Measurements from ENCODE around the gene CHCHD2. TPM values are rescaled to one million over a fixed set of nuclear protein-coding genes. Genes with fewer than 3 reads are reported as not detected.

The CHCHD2 gene
- total RNA-seq, 1 experiment from 2014 or later = 218 TPM

DNA sequence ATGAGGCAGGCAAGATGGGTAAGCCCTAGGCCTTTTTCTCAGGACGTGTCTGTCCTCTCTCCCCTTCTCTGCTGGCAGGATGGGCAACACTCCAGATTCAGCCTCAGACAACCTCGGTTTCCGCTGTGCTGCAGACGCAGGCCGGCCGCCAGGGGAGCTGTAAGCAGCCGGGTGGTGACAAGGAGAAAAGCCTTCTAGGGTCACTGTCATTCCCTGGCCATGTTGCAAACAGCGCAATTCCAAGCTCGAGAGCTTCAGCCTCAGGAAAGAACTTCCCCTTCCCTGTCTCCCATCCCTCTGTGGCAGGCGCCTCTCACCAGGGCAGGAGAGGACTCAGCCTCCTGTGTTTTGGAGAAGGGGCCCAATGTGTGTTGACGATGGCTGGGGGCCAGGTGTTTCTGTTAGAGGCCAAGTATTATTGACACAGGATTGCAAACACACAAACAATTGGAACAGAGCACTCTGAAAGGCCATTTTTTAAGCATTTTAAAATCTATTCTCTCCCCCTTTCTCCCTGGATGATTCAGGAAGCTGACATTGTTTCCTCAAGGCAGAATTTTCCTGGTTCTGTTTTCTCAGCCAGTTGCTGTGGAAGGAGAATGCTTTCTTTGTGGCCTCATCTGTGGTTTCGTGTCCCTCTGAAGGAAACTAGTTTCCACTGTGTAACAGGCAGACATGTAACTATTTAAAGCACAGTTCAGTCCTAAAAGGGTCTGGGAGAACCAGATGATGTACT is 26.7 kb downstream of the CHCHD2 start:
- Histone ChIP-seq H2BK5ac (ENCODE audit: insufficient read length, low read length) (no peak overlapping the region), H3K23ac (ENCODE audit: insufficient read length, low read depth, low read length) (no peak overlapping the region), H2AFZ (ENCODE audit: low read length) (no peak overlapping the region), H4K8ac (replicated peaks; ENCODE audit: insufficient read length, low read depth, low read length) (no peak overlapping the region), H2BK15ac (ENCODE audit: low read depth, low read length) (no peak overlapping the region), H3K14ac (ENCODE audit: insufficient read depth, low read length) (no peak overlapping the region), H3K79me1 (ENCODE audit: insufficient read depth, low read depth, low read length, poor library complexity, severe bottlenecking) (peaks cover 2% of the 10 kb centered on the region), H4K5ac (ENCODE audit: insufficient read length, low read depth, low read length) (no peak overlapping the region), H3K9ac (ENCODE audit: extremely low read depth, insufficient read length, low read length) (no peak overlapping the region), H3K4ac (ENCODE audit: low read depth, low read length) (no peak overlapping the region), H3K79me2 (ENCODE audit: insufficient read depth, low read length) (no peaks in the 10 kb centered on the region), H3T11ph (ENCODE audit: low read length) (no peak overlapping the region), H4K91ac (ENCODE audit: insufficient read length, low read depth, low read length) (no peak overlapping the region), H2BK12ac (ENCODE audit: insufficient read length, low read depth, low read length) (no peak overlapping the region), H3K27me3 (ENCODE audit: insufficient read depth, low read length) (no peaks in the 10 kb centered on the region), H3K9me3 (ENCODE audit: control insufficient read depth, low read depth, low read length) (no peaks in the 10 kb centered on the region), H3K4me1 (ENCODE audit: insufficient read depth, low read length) (no peaks in the 10 kb centered on the region), H3K23me2 (ENCODE audit: insufficient read length, low read depth, low read length, poor library complexity, severe bottlenecking) (no peaks in the 10 kb centered on the region), H4K20me1 (ENCODE audit: control insufficient read depth, insufficient read depth, insufficient read length) (no peaks in the 10 kb centered on the region), H3K4me2 (ENCODE audit: insufficient read depth, insufficient read length, low read length) (no peak overlapping the region), H3K18ac (ENCODE audit: insufficient read length, low read depth, low read length) (no peak overlapping the region), H2AK5ac (ENCODE audit: insufficient read length, low read length) (no peak overlapping the region), H2BK20ac (ENCODE audit: low read depth, low read length, poor library complexity, severe bottlenecking) (no peak overlapping the region), H2BK120ac (ENCODE audit: low read depth, low read length, poor library complexity, severe bottlenecking) (no peak overlapping the region), H3K27ac (ENCODE audit: insufficient read length, low read depth, low read length) (no peak overlapping the region), H3K56ac (ENCODE audit: insufficient read length, low read depth, low read length) (no peak overlapping the region)
- TF ChIP-seq, protein P1, sequence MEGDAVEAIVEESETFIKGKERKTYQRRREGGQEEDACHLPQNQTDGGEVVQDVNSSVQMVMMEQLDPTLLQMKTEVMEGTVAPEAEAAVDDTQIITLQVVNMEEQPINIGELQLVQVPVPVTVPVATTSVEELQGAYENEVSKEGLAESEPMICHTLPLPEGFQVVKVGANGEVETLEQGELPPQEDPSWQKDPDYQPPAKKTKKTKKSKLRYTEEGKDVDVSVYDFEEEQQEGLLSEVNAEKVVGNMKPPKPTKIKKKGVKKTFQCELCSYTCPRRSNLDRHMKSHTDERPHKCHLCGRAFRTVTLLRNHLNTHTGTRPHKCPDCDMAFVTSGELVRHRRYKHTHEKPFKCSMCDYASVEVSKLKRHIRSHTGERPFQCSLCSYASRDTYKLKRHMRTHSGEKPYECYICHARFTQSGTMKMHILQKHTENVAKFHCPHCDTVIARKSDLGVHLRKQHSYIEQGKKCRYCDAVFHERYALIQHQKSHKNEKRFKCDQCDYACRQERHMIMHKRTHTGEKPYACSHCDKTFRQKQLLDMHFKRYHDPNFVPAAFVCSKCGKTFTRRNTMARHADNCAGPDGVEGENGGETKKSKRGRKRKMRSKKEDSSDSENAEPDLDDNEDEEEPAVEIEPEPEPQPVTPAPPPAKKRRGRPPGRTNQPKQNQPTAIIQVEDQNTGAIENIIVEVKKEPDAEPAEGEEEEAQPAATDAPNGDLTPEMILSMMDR (conservative IDR thresholded peaks at IDR 0.05) = peak; percentile 52
- Mint-ChIP-seq H3K36me3 (ENCODE audit: insufficient read depth in 1 of 3, low read depth in 3 of 3) (peaks cover 20 to 52% (median 37%) of the 10 kb centered on the region in 3 experiments; a peak in 6 of 7 replicates), H3K27ac (peak overlapping the region in 2 of 3 experiments; percentile 34 to 80; a peak in 2 of 7 replicates), H3K4me3 (no peak overlapping the region), H3K4me1 (no peaks in the 10 kb centered on the region), H3K27me3 (ENCODE audit: low read depth) (no peaks in the 10 kb centered on the region), H3K9me3 (no peaks in the 10 kb centered on the region; a peak in 1 of 5 replicates)
- DNase-seq = peak; percentile 65
- no CpG with 5 or more reads among the region's 12 CpGs for WGBS (ENCODE audit: extremely low coverage, insufficient read length, low lambda C conversion rate)

All from H9 (cell line).